CD4-positive, alpha-beta T cell treated with Interleukin-6 for 4 hours (primary cell): Measurements from ENCODE around the gene CAB39L.

Experiments used
- DNase-seq: peaks from one replicate; pipeline ENCODE4 v3.0.0-alpha.2; 2020; ENCODE audit warnings: mixed read lengths

The CAB39L gene

DNA sequence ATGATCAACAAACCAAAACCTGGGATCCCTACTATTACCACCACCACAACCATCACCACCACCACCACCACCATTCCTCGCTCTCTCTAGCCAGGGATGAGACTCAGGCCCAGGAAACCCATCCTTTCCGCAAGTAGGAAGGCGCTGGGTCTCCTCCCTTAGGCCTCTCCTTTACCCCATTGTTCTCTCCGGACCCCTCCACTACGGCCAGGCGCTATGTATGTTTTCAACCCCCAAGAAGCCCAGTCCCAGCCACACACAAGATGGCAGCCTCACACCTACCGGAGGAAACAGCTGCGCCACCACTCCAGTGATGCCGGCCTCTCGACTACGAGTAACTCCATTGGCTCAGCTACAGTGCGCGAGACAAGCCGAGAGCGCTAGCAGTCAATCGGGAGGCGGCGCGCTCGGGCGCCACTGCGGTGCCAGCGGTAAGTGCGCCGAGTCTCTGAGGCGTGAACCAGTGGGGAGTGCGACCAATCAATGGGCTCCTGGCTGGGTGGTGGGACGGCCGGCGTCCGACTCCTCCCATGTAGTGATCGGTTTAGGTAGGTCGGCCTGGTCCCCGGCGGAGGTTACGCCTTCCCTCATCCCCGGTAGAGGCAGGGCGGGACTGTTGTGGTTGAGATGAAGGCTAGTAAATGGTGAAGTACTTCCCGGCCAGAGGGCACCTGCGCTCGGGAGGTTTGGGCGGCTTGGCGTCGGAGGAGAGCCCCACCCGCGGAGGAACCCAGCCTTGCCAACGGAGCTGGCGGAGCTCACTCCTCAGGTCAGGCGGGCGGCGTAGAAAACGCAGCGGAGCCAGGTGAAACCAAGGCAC, at the start of gene CAB39L, which contains the start of gene SETDB2:
Gene CAB39L (minus strand): TSS at position 361 of the 820 bp plus-strand sequence. CDS start 61,154 bp downstream, outside the sequence.
Gene SETDB2 (plus strand): TSS at position 571 of the 820 bp plus-strand sequence. CDS start 7,620 bp downstream, outside the sequence.
- DNase-seq = peak; percentile 99

- no peak for DNase-seq
These were observed 44.7 kb upstream of the CAB39L start for GRCh38 chr13:49488563-49488962.

GRCh38 chr13:49481788-49482187, 37.9 kb upstream of the CAB39L start:
- DNase-seq = no peak

- DNase-seq = no peak
These were observed 32.7 kb upstream of the CAB39L start for GRCh38 chr13:49476529-49476928.

DNA sequence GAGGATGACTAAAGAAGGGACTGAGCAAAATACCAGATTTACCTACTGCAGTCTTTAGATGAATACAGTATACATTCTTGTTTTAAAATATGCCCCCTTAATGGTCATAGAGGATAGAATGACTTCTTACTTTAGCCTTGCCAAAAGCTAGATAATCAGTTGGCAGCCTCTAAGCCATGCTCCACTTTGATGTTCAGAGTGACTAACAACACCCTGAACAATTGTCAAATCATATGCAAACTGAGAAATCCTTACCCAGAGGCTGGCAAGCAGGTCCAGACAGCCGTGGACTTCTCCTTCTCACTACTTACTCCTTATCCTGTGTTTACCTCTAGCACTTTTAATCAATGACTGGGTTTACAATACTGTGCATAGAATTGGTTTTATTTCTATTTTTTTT, 28.3 kb upstream of the CAB39L start:
- no peak for DNase-seq

DNA sequence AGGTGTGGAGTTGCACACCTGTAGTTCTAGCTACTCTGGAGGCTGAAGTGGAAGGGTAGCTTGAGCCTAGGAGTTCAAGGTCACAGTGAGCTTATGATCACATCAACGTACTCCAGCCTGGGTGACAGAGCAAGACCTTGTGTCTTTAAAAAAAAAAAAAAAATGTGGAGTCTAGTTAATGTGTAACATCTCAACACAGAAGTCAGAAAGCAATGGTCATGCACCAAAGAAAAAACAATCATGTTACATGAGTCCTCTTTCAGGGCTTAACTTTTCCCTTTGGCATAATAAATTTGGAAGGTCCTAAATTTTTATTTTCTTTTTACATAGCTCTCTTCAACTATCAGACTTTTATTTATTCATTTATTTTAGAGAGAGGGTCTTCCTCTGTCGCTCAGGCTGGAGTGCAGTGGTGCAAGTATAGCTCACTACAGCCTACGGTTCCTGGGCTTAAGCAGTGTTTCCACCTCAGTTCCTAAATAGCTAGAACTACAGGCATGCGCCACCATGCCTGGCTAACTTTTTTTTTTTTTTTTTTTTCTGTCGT, 22.5 kb upstream of the CAB39L start:
- no peak for DNase-seq

GRCh38 chr13:49464621-49465325, 20.9 kb upstream of the CAB39L start:
- no peak for DNase-seq

GRCh38 chr13:49464085-49464484, 20.2 kb upstream of the CAB39L start:
- DNase-seq = no peak

DNA sequence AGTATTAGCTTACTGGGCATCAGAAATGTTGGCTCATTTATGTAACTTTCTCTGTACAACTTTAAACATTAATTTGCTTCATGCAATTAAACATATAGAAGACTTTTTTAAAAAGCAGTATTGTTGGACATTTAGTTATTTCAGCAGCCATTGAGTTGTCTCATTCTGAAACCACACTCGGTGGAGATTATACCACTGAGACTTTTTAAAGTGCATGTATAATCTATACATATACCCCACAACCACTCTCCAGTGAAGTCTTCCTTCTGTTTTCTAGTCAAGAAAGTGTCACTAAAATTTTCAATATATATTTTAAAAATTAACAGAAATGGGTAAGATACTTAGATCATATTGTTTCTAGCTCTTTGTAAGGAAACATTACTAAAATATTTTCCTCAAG, 15.7 kb upstream of the CAB39L start:
- no peak for DNase-seq

DNA sequence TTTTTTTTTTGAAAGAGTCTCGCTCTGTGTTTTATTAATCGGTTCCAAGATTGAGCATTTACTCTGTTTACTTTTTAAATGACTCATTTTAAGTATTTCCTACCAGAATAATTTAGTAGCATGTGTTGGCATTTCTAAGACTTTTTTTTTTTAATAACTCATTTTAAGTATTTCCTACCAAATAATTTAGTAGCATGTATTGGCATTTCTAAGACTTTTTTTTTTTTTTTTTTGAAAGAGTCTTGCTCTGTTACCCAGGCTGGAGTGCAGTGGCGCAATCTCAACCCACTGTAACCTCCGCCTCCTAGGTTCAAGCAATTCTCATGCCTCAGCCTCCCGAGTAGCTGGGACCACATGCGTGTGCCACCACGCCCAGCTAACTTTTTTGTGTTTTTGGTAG, 13.4 kb upstream of the CAB39L start:
- DNase-seq = no peak

GRCh38 chr13:49456156-49456555, 12.3 kb upstream of the CAB39L start:
- DNase-seq = no peak

DNA sequence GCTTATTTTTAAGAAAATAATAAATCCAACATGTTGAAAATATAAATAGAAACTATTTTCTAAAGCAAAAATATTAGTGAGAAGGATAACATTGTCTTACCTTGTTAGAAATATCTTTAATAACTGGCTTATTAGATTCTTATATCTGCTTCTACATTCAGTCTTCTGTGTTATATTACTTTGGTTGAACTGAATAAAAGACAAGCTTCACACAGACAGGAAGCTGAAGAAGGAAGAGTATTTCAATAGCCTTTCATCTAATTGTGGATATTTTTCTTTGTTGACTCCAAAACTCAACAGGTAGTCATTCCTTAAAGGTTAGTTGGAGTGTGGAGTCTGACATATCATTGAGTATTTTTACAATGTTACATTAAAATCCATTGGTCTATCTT, 11.1 kb upstream of the CAB39L start:
- DNase-seq = no peak

GRCh38 chr13:49454388-49455006, 10.6 kb upstream of the CAB39L start:
- DNase-seq = no peak

DNA sequence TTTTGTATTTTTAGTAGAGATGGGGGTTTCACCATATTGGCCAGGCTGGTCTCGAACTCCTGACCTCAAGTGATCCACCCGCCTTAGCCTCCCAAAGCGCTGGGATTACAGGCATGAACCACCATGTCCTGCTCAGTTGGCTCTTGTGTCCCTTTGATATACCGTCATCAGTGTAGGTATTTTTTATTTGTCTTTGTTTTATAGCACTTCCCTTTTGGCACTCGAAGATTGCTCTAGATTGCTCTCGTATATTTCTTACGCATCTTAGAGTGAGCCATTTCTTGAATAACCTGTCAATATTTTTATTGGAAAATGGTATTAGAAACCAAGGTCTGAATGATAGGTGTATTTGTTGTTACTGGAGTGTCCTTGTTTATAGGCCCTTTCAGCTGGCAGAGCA, 9.6 kb upstream of the CAB39L start:
- DNase-seq = no peak

DNA sequence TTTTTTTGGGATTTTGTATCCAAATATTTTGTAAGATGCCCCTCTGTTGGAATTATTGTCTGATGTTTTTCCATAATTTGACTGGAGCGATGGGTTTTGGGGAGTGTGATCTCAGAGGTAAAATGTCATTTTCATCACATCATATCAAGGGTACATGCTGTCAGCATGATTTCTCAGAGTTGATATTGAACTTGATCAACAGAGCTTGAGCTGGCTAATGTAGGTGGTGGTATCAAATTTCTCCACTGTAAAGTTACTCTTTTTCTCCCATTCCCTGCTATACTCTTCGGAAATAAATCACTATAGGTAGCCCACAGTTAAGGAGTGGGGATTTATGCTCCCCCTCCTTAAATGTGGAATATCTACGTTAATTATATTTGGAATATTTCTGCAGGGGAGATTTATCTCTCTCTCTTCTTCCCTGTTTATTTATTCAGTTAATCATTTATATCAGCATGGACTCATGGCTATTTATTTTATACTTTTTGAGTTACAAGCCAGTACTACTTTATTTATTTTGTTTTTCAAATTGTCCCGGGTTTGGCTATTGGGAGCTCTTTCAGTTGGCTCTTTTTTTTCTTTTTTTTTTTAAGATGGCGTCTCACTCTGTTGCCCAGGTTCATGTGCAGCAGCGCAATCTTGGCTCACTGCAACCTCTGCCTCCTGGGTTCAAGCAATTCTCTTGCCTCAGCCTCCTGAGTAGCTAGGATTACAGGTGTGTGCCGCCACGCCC, 9.0 kb upstream of the CAB39L start:
- no peak for DNase-seq

GRCh38 chr13:49450105-49450819, 6.4 kb upstream of the CAB39L start:
- no peak for DNase-seq

GRCh38 chr13:49448753-49449152, 4.9 kb upstream of the CAB39L start:
- no peak for DNase-seq

GRCh38 chr13:49446473-49446872, 2.6 kb upstream of the CAB39L start:
- DNase-seq = no peak

DNA sequence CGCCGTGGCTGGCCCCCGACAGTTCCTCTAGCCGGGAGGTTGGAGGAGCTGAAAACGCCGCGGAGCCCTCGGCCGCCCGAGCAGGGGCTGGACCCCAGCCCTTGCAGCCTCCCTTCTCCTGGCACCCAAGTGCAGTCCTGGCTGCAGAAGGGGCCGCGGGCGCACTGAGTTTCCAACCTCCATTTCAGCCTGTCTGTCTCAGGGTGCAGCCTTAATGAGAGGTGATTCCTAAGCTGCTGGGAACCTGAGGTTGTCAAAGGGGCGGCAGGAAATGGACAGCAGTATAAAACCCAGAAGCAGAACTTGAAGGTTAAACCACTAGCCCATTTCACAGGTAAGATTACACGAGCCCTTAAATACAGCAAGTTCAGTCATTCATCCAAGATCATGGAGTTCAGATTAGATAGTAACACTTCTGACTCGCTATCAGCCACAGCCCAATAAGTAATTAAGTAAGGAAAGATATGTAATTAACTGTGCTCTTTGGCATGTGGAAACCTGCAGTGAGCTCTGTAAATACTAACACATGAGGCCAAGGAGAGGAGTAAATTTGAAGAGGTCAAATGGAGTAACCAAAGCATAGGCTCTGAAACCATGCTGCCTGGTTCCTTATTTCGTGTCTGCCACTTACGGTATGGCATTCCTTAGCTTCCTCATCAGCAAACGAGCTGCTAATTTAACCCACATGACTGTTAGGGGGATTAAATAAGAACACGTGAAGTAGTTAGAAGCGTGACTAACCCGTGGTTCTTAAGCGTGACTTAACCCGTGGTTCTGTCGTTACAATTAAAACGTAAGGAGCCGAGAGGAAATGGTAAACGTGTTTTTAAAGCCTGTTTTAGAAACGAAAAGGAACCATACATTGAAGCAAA, 896 bp upstream of the CAB39L start:
- peak; percentile 43 for DNase-seq

GRCh38 chr13:49443357-49443703, 534 bp downstream of the CAB39L start:
- no peak for DNase-seq

- no peak for DNase-seq
These were observed 2.0 kb downstream of the CAB39L start for GRCh38 chr13:49441846-49442245.
